PC-9 (cell line): ENCODE results near the gene FGF11. TPM values are rescaled to one million over a fixed set of nuclear protein-coding genes. Genes with fewer than 3 reads are reported as not detected.

ENCODE experiments used
- BruUV-seq: library from RNA; stranded (reverse); fragments of 400-500 nt; replicated peaks from 2 replicates; lab custom pipeline; 2021; lab: Mats Ljungman, UMichigan
- CTCF ChIA-PET: fragments of 300-600 bp; sonication (Branson Sonifier 250); formaldehyde crosslinking; loops from one replicate; lab custom pipeline; 2022; ENCODE audit warnings: antibody characterized with exemption; lab: Charles Lee
- POLR2A ChIA-PET: fragments of 300-600 bp; sonication (Branson Sonifier 250); formaldehyde crosslinking; loops from one replicate; lab custom pipeline; 2022; ENCODE audit warnings: antibody characterized with exemption; ENCODE audit not compliant: unreplicated experiment; lab: Charles Lee
- DNase-seq, 2 experiments: peaks; one replicate each; pipeline versions ENCODE4 v3.0.0 to v3.0.0-alpha.2; 2015 to 2022; ENCODE audit warnings: mixed read lengths in 1 of 2
- H2AFZ ChIP-seq: fragments of 200-600 bp; sonication (generic); 2 replicates; pipeline ENCODE4 v1.8.1; 2017; ENCODE audit warnings: antibody characterized with exemption
- H3F3A ChIP-seq: fragments of 200-600 bp; sonication (generic); 2 replicates; pipeline ENCODE4 v1.8.1; 2017; ENCODE audit warnings: antibody characterized with exemption, mild to moderate bottlenecking, low read depth; ENCODE audit not compliant: insufficient read depth
- H3K27ac ChIP-seq: fragments of 200-600 bp; sonication (generic); 2 replicates; pipeline ENCODE4 v1.6.1; 2016; ENCODE audit warnings: mixed run types
- H3K27me3 ChIP-seq: fragments of 200-600 bp; sonication (generic); 2 replicates; pipeline ENCODE4 v1.6.1; 2016; ENCODE audit warnings: low read depth, mixed run types; ENCODE audit not compliant: insufficient read depth
- H3K36me3 ChIP-seq: fragments of 200-600 bp; sonication (generic); 2 replicates; pipeline ENCODE4 v1.6.1; 2016; ENCODE audit warnings: low read depth, mixed run types
- H3K4me1 ChIP-seq: fragments of 200-600 bp; sonication (generic); replicated peaks from 2 replicates; pipeline ENCODE4 v1.6.1; 2016; ENCODE audit warnings: mixed run types; ENCODE audit not compliant: insufficient read depth
- H3K4me2 ChIP-seq: fragments of 200-600 bp; sonication (generic); 2 replicates; pipeline ENCODE4 v1.6.1; 2017; ENCODE audit warnings: mixed run types
- H3K4me3 ChIP-seq: fragments of 200-600 bp; sonication (generic); 2 replicates; pipeline ENCODE4 v1.6.1; 2016; ENCODE audit warnings: mixed run types
- H3K79me2 ChIP-seq: fragments of 200-600 bp; sonication (generic); 2 replicates; pipeline ENCODE4 v1.6.1; 2017; ENCODE audit warnings: low read depth, mixed run types
- H3K9me2 ChIP-seq: fragments of 200-600 bp; sonication (generic); 2 replicates; pipeline ENCODE4 v1.8.1; 2017; ENCODE audit warnings: mild to moderate bottlenecking; ENCODE audit not compliant: insufficient read depth
- H3K9me3 ChIP-seq: fragments of 200-600 bp; sonication (generic); 2 replicates; pipeline ENCODE4 v1.8.1; 2016; ENCODE audit warnings: low read depth; ENCODE audit not compliant: insufficient read depth
- H4K20me1 ChIP-seq: fragments of 200-600 bp; sonication (generic); 2 replicates; pipeline ENCODE4 v1.8.1; 2017; ENCODE audit not compliant: insufficient read depth
- CTCF ChIP-seq: fragments of 200-600 bp; sonication (generic); conservative IDR thresholded peaks from 2 replicates; pipeline ENCODE4 v1.6.1; 2017; ENCODE audit warnings: mixed run types, antibody characterized with exemption, mild to moderate bottlenecking, moderate library complexity
- EZH2 ChIP-seq: fragments of 200-600 bp; sonication (generic); IDR thresholded peaks from 2 replicates; pipeline ENCODE4 v1.8.0; 2017; ENCODE audit warnings: antibody characterized with exemption, low read depth
- intact Hi-C: fragments of 100-400 bp; cut with micrococcal nuclease; formaldehyde crosslinking; loops from one replicate; pipeline ENCODE4 v1.10.0; 2022; ENCODE audit not compliant: unreplicated experiment
- total RNA-seq: library from RNA; stranded (reverse); gene quantifications from 2 replicates; pipeline ENCODE4 v1.2.3, GENCODE V29; 2021

FGF11 gene
- total RNA-seq, 1 experiment from 2014 or later = 23.2 TPM

- no peak within 1 kb of the TSS for H3K4me2 ChIP-seq
- no peaks in the 10 kb centered on the region for H3K27me3 ChIP-seq
- intact Hi-C loops = no loop called here
- DNase-seq = no peak
- no TSS peak for BruUV-seq
- no peaks in the 10 kb centered on the region for H3K79me2 ChIP-seq
- ChIA-PET CTCF (no interaction called here), POLR2A (no interaction called here)
- H3K36me3 ChIP-seq = no peaks in the 10 kb centered on the region
- H3K4me3 ChIP-seq = no peak within 1 kb of the TSS
- H3F3A ChIP-seq = no peaks in the 10 kb centered on the region
- no peak within 1 kb of the TSS for H2AFZ ChIP-seq
- H3K9me2 ChIP-seq = no peaks in the 10 kb centered on the region
- no peaks in the 10 kb centered on the region for H4K20me1 ChIP-seq
- no peaks in the 10 kb centered on the region for H3K4me1 ChIP-seq
- no peaks in the 10 kb centered on the region for H3K9me3 ChIP-seq
- no peak within 1 kb of the TSS for H3K27ac ChIP-seq
- TF ChIP-seq CTCF (no peak), EZH2 (no peak)
Observed at GRCh38 chr17:7428557-7428956, 10.8 kb upstream of the FGF11 start, which contains the start of gene SPEM3. TSS of gene SPEM3 (plus strand) at chr17:7428857. CDS start at chr17:7428903, 46 bp downstream.

- Histone ChIP-seq H3K27ac (no peak overlapping the region), H3K79me2 (no peaks in the 10 kb centered on the region), H3F3A (no peaks in the 10 kb centered on the region), H3K27me3 (no peaks in the 10 kb centered on the region), H3K4me2 (no peak overlapping the region), H3K9me3 (no peaks in the 10 kb centered on the region), H4K20me1 (no peaks in the 10 kb centered on the region), H2AFZ (no peak overlapping the region), H3K36me3 (no peaks in the 10 kb centered on the region), H3K4me3 (no peak overlapping the region), H3K9me2 (no peaks in the 10 kb centered on the region), H3K4me1 (no peaks in the 10 kb centered on the region)
- ChIA-PET CTCF (no interaction called here), POLR2A (no interaction called here)
- no peak for DNase-seq
- intact Hi-C loops = no loop called here
- BruUV-seq = no TSS peak
- no peak for TF ChIP-seq EZH2
- no peak for TF ChIP-seq CTCF
Observed at GRCh38 chr17:7429722-7430121, 9.6 kb upstream of the FGF11 start.

- POLR2A ChIA-PET = no interaction called here
- no peak overlapping the region for H2AFZ ChIP-seq
- H3K4me1 ChIP-seq = 0 out of 2 replicates have a peak, but pooled peaks cover 1% of the 10 kb centered on the region
- peaks cover 9% of the 10 kb centered on the region; the same call in 1 of the 2 replicates for H3F3A ChIP-seq
- no peak overlapping the region for H3K27ac ChIP-seq
- no peak overlapping the region for H3K4me2 ChIP-seq
- no TSS peak for BruUV-seq
- DNase-seq = no peak
- no peaks in the 10 kb centered on the region for H3K27me3 ChIP-seq
- H3K79me2 ChIP-seq = peaks cover 2% of the 10 kb centered on the region; the same call in 1 of the 2 replicates
- no peaks in the 10 kb centered on the region for H4K20me1 ChIP-seq
- intact Hi-C loops = no loop called here
- no peaks in the 10 kb centered on the region for H3K36me3 ChIP-seq
- H3K9me2 ChIP-seq = no peaks in the 10 kb centered on the region
- TF ChIP-seq CTCF = no peak
- no peak for TF ChIP-seq EZH2
- no peaks in the 10 kb centered on the region for H3K9me3 ChIP-seq
- H3K4me3 ChIP-seq = no peak overlapping the region
- CTCF ChIA-PET = no interaction called here
Observed at GRCh38 chr17:7431231-7431630, 8.1 kb upstream of the FGF11 start.
